ENCODE data around the gene DLL4. TPM values are rescaled to one million over a fixed set of nuclear protein-coding genes. Genes with fewer than 3 reads are reported as not detected.
A peak's percentile ranks its signal among the peaks of the same experiment; 100 is the strongest.

Gene DLL4
- total and polyA plus RNA-seq, 2 donors (not counting 1 experiment from before 2014, with no cell fraction given), result 0.07 to 0.30 TPM

DNA sequence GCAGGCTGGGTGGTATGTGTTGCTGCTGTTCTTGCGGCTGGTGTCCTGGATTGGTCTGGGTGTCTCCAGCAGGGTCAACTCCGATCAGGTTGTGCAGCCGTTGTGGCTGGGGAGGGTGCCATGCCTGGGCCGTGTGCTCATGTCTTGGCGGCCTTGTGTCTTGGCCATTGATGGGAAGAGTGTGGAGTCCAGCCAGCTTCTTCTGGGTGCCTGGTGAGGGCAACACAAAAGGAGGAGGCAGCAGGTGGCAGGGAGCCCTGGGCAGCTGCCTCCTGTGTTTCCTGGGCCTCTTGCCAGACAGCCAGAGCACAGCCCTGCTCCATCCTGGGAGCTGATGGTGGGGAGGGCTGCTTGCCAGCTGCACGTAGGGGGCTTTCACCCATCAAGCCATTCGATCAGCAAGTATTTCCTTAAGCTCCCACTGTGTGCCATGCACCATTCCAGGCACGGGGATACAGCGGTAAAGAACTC lies 28.5 kb downstream of the DLL4 start:
- Mint-ChIP-seq H3K9me3 (ENCODE audit: insufficient read depth) (no peaks in the 10 kb centered on the region), H3K4me3 (no peak overlapping the region), H3K4me1 (peaks cover 22% of the 10 kb centered on the region), H3K27ac (peak overlapping the region; percentile 32), H3K27me3 (no peaks in the 10 kb centered on the region)
- H3K9me3 ChIP-seq (ENCODE audit: control extremely low read depth in 1 of 3, control insufficient read depth in 2 of 3, insufficient read depth in 1 of 3, low read length in 2 of 3), result no peaks in the 10 kb centered on the region
- CTCF ChIA-PET, result interaction anchor here (1.0 to 2.2 kb wide), 2 partner anchors 11 to 17 kb away, joined by 4 to 7 read pairs; no protein-coding TSS in a partner anchor
- H3K4me3 ChIP-seq (ENCODE audit: control extremely low read depth in 1 of 5, extremely low read depth in 1 of 5, insufficient read depth in 1 of 5, low read depth in 2 of 5, low read length in 4 of 5), result no peak overlapping the region
- H3K27me3 ChIP-seq (replicated peaks in 1 of 4; ENCODE audit: control extremely low read depth in 1 of 4, control insufficient read depth in 3 of 4, insufficient read depth in 4 of 4, low read length in 3 of 4), result no peaks in the 10 kb centered on the region
- 83% methylated on average over 9 of the region's 9 CpGs for WGBS (ENCODE audit: insufficient coverage)
- no peak overlapping the region for H3K9ac ChIP-seq (ENCODE audit: low read length)
- no peaks in the 10 kb centered on the region for H3K79me2 ChIP-seq (ENCODE audit: control insufficient read depth, insufficient read depth, low read length)
- H3K4me1 ChIP-seq (ENCODE audit: control insufficient read depth in 2 of 2, insufficient read depth in 2 of 2, low read length in 2 of 2), result peaks cover 5 to 18% of the 10 kb centered on the region in 2 donors
- DNase-seq, result no peak
- no peak for ATAC-seq (ENCODE audit: low read depth)
- H3K4me2 ChIP-seq (replicated peaks; ENCODE audit: low read depth, low read length, poor library complexity, severe bottlenecking), result no peak overlapping the region
- H4K20me1 ChIP-seq (ENCODE audit: control insufficient read depth, insufficient read depth, low read length, poor library complexity, severe bottlenecking), result no peaks in the 10 kb centered on the region
- no peak for TF ChIP-seq EZH2 (IDR thresholded peaks at IDR 0.05; ENCODE audit: borderline replicate concordance, insufficient read depth, low read depth, low read length, poor library complexity, severe bottlenecking)
- TF ChIP-seq, protein P1, sequence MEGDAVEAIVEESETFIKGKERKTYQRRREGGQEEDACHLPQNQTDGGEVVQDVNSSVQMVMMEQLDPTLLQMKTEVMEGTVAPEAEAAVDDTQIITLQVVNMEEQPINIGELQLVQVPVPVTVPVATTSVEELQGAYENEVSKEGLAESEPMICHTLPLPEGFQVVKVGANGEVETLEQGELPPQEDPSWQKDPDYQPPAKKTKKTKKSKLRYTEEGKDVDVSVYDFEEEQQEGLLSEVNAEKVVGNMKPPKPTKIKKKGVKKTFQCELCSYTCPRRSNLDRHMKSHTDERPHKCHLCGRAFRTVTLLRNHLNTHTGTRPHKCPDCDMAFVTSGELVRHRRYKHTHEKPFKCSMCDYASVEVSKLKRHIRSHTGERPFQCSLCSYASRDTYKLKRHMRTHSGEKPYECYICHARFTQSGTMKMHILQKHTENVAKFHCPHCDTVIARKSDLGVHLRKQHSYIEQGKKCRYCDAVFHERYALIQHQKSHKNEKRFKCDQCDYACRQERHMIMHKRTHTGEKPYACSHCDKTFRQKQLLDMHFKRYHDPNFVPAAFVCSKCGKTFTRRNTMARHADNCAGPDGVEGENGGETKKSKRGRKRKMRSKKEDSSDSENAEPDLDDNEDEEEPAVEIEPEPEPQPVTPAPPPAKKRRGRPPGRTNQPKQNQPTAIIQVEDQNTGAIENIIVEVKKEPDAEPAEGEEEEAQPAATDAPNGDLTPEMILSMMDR (IDR thresholded peaks at IDR 0.05), result no peak
- H3K36me3 ChIP-seq (replicated peaks in 1 of 2; ENCODE audit: control extremely low read depth in 1 of 2, control insufficient read depth in 1 of 2, extremely low read depth in 1 of 2, insufficient read depth in 2 of 2, low read length in 1 of 2), result no peaks in the 10 kb centered on the region
- intact Hi-C loops (cut with micrococcal nuclease), result no loop called here
- no peak overlapping the region for H2AFZ ChIP-seq (ENCODE audit: insufficient read depth, low read depth, low read length, poor library complexity, severe bottlenecking)
- no peak overlapping the region for H3K27ac ChIP-seq (ENCODE audit: low read length in 2 of 2)
- POLR2A ChIA-PET, result no interaction called here

DNA sequence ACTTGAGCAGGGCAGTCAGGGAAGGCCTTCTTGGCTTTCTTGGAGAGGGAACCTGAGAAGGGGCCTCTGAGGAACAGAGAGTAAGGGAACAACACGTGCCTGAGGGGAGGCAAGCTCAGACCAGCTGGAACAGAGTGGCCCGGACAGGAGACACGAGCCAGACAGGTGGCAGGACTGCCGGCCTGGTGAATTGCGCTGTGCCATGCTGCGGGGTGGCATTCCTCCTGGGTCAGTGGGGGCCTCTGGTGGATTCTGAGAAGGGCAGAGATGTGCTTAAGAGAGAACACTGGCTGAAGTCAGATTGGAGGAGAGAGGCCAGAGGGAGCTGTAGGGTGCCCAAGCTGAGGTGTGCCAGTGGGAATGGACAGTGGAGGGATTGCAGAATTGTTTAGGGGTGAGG lies 29.0 kb downstream of the DLL4 start:
- Mint-ChIP-seq H3K4me1 (peaks cover 18% of the 10 kb centered on the region), H3K27ac (no peak overlapping the region), H3K9me3 (ENCODE audit: insufficient read depth) (no peaks in the 10 kb centered on the region), H3K4me3 (no peak overlapping the region), H3K27me3 (no peaks in the 10 kb centered on the region)
- Histone ChIP-seq H3K9me3 (ENCODE audit: control extremely low read depth in 1 of 3, control insufficient read depth in 2 of 3, insufficient read depth in 1 of 3, low read length in 2 of 3) (no peaks in the 10 kb centered on the region), H3K4me3 (ENCODE audit: control extremely low read depth in 1 of 5, extremely low read depth in 1 of 5, insufficient read depth in 1 of 5, low read depth in 2 of 5, low read length in 4 of 5) (no peak overlapping the region), H2AFZ (ENCODE audit: insufficient read depth, low read depth, low read length, poor library complexity, severe bottlenecking) (no peak overlapping the region), H3K27me3 (replicated peaks in 1 of 4; ENCODE audit: control extremely low read depth in 1 of 4, control insufficient read depth in 3 of 4, insufficient read depth in 4 of 4, low read length in 3 of 4) (no peaks in the 10 kb centered on the region), H3K79me2 (ENCODE audit: control insufficient read depth, insufficient read depth, low read length) (no peaks in the 10 kb centered on the region), H3K27ac (ENCODE audit: low read length in 2 of 2) (no peak overlapping the region), H3K4me1 (ENCODE audit: control insufficient read depth in 2 of 2, insufficient read depth in 2 of 2, low read length in 2 of 2) (peaks cover 4 to 15% of the 10 kb centered on the region in 2 donors), H4K20me1 (ENCODE audit: control insufficient read depth, insufficient read depth, low read length, poor library complexity, severe bottlenecking) (no peaks in the 10 kb centered on the region), H3K9ac (ENCODE audit: low read length) (no peak overlapping the region), H3K36me3 (replicated peaks in 1 of 2; ENCODE audit: control extremely low read depth in 1 of 2, control insufficient read depth in 1 of 2, extremely low read depth in 1 of 2, insufficient read depth in 2 of 2, low read length in 1 of 2) (no peaks in the 10 kb centered on the region), H3K4me2 (replicated peaks; ENCODE audit: low read depth, low read length, poor library complexity, severe bottlenecking) (no peak overlapping the region)
- ChIA-PET CTCF (interaction anchor here (1.0 kb wide), 1 partner anchor 12 kb away, joined by 4 read pairs; no protein-coding TSS in a partner anchor), POLR2A (no interaction called here)
- intact Hi-C loops (cut with micrococcal nuclease), result no loop called here
- WGBS (ENCODE audit: insufficient coverage), result 94% methylated on average over 6 of the region's 6 CpGs
- TF ChIP-seq EZH2 (IDR thresholded peaks at IDR 0.05; ENCODE audit: borderline replicate concordance, insufficient read depth, low read depth, low read length, poor library complexity, severe bottlenecking), result no peak
- TF ChIP-seq, protein P1 (IDR thresholded peaks at IDR 0.05), result no peak
- DNase-seq, result no peak
- no peak for ATAC-seq (ENCODE audit: low read depth)
